CD14-positive monocyte (primary cell): ENCODE data around the gene NEMP2. TPM values are rescaled to one million over a fixed set of nuclear protein-coding genes. Genes with fewer than 3 reads are reported as not detected.

ENCODE experiments used
- DNase-seq, 3 donors: peaks; one replicate each; pipeline ENCODE4 v3.0.0-alpha.2; 2011 to 2022
- H2AFZ ChIP-seq: 2 replicates; pipeline ENCODE4 v1.6.0; 2012; ENCODE audit warnings: mild to moderate bottlenecking, low read depth, low read length, inconsistent platforms; ENCODE audit not compliant: insufficient read depth, poor library complexity, severe bottlenecking
- H3K27ac ChIP-seq, 2 donors: 1 replicate in 1 of 2; 2 replicates in 1 of 2; pipeline ENCODE4 v1.5.1; 2012 to 2013; ENCODE audit warnings: low read length in 2 of 2, control low read depth in 1 of 2, inconsistent platforms in 1 of 2, low read depth in 1 of 2, mild to moderate bottlenecking in 1 of 2
- H3K27me3 ChIP-seq, 2 donors: one replicate each; pipeline versions ENCODE4 v1.6.0 to v1.6.1; 2011 to 2013; ENCODE audit warnings: low read length in 2 of 2; ENCODE audit not compliant: control insufficient read depth in 2 of 2, insufficient read depth in 2 of 2
- H3K36me3 ChIP-seq, 2 donors: replicated peaks in 1 of 2; 1 replicate in 1 of 2; 2 replicates in 1 of 2; pipeline versions ENCODE4 v1.5.1 to v1.6.1; 2012 to 2013; ENCODE audit warnings: low read length in 2 of 2, control low read depth in 1 of 2, inconsistent platforms in 1 of 2, mild to moderate bottlenecking in 1 of 2; ENCODE audit not compliant: insufficient read depth in 2 of 2, control insufficient read depth in 1 of 2
- H3K4me1 ChIP-seq, 2 donors: 1 replicate in 1 of 2; 2 replicates in 1 of 2; pipeline versions ENCODE4 v1.5.1 to v1.6.1; 2012 to 2013; ENCODE audit warnings: low read length in 2 of 2, control low read depth in 1 of 2, inconsistent platforms in 1 of 2, mild to moderate bottlenecking in 1 of 2, moderate library complexity in 1 of 2; ENCODE audit not compliant: insufficient read depth in 2 of 2, control insufficient read depth in 1 of 2
- H3K4me2 ChIP-seq: replicated peaks from 2 replicates; pipeline ENCODE3; 2012; ENCODE audit warnings: low read length, moderate library complexity, mild to moderate bottlenecking; ENCODE audit not compliant: poor library complexity, severe bottlenecking; ENCODE audit errors: extremely low read depth
- H3K4me3 ChIP-seq, 3 experiments: fragments of 200-600 bp in 1 of 3; sonication (generic) in 1 of 3; replicated peaks in 1 of 3; 1 replicate in 2 of 3; 2 replicates in 1 of 3; pipeline ENCODE4 v1.5.1; 2011 to 2013; ENCODE audit warnings: low read length in 3 of 3, mild to moderate bottlenecking in 3 of 3, control low read depth in 2 of 3, low read depth in 2 of 3, inconsistent platforms in 1 of 3, moderate library complexity in 1 of 3
- H3K79me2 ChIP-seq: 2 replicates; pipeline ENCODE4 v1.6.0; 2012; ENCODE audit warnings: mild to moderate bottlenecking, control low read depth, inconsistent platforms, low read length, moderate library complexity; ENCODE audit not compliant: insufficient read depth
- H3K9ac ChIP-seq: 2 replicates; pipeline ENCODE4 v1.6.0; 2017; ENCODE audit warnings: low read length, mild to moderate bottlenecking; ENCODE audit not compliant: insufficient read depth, poor library complexity, severe bottlenecking
- H3K9me3 ChIP-seq, 2 donors: replicated peaks in 1 of 2; 1 replicate in 1 of 2; 2 replicates in 1 of 2; pipeline versions ENCODE4 v1.5.1 to v1.6.1; 2012 to 2013; ENCODE audit warnings: low read length in 2 of 2, control low read depth in 1 of 2; ENCODE audit not compliant: control insufficient read depth in 1 of 2, insufficient read depth in 1 of 2
- H4K20me1 ChIP-seq: 2 replicates; pipeline ENCODE4 v1.6.0; 2012; ENCODE audit warnings: mild to moderate bottlenecking, low read length, control low read depth, moderate library complexity; ENCODE audit not compliant: insufficient read depth
- H3K27ac Mint-ChIP-seq, 7 donors: one replicate each; pipeline ENCODE4 v1.8.0; 2020; ENCODE audit warnings: mild to moderate bottlenecking in 7 of 7, mixed read lengths in 7 of 7, moderate library complexity in 6 of 7, inconsistent platforms in 2 of 7
- H3K27me3 Mint-ChIP-seq, 3 donors: one replicate each; pipeline ENCODE4 v1.8.0; 2021 to 2022; ENCODE audit warnings: low read depth in 3 of 3, mild to moderate bottlenecking in 3 of 3, mixed read lengths in 3 of 3, moderate library complexity in 3 of 3, inconsistent platforms in 1 of 3
- H3K36me3 Mint-ChIP-seq, 2 donors: one replicate each; pipeline ENCODE4 v1.8.0; 2020; ENCODE audit warnings: mixed read lengths in 2 of 2, inconsistent platforms in 1 of 2, mild to moderate bottlenecking in 1 of 2
- H3K4me1 Mint-ChIP-seq: one replicate; pipeline ENCODE4 v1.8.0; 2020; ENCODE audit warnings: mild to moderate bottlenecking, mixed read lengths
- H3K4me3 Mint-ChIP-seq, 2 donors: one replicate each; pipeline ENCODE4 v1.8.0; 2020; ENCODE audit warnings: mild to moderate bottlenecking in 2 of 2, mixed read lengths in 2 of 2, moderate library complexity in 1 of 2
- H3K9me3 Mint-ChIP-seq, 7 donors: one replicate each; pipeline ENCODE4 v1.8.0; 2020 to 2022; ENCODE audit warnings: mixed read lengths in 7 of 7, mild to moderate bottlenecking in 6 of 7, moderate library complexity in 6 of 7, inconsistent platforms in 2 of 7
- CTCF ChIP-seq: fragments of 200-600 bp; IDR thresholded peaks from one replicate; pipeline ENCODE4 v1.8.0; 2022; ENCODE audit warnings: antibody characterized with exemption, mild to moderate bottlenecking
- WGBS: methylation state at CpG from one replicate; pipeline ENCODE4 v1.1.5; 2013; ENCODE audit warnings: missing lambda C conversion rate; ENCODE audit not compliant: insufficient coverage; 5-methylcytosine and 5-hydroxymethylcytosine counted together
- intact Hi-C, 2 donors: fragments of 100-400 bp; cut with micrococcal nuclease; formaldehyde crosslinking; loops; one replicate each; pipeline versions ENCODE4 v1.15.0 to v1.15.1; 2023
- polyA plus RNA-seq, 3 donors: library from polyadenylated mRNA; depleted of rRNA in 1 of 3; unstranded in 2 of 3; stranded (reverse) in 1 of 3; fragments of 300-500 nt in 2 of 3; fragments of >200 nt in 1 of 3; fragmentation: Illumina TruSeq in 2 of 3; gene quantifications; 1 replicate in 2 of 3; 2 replicates in 1 of 3; pipeline ENCODE4 v1.2.3, GENCODE V29; 2012 to 2021

NEMP2 gene
- polyA plus RNA-seq, 3 donors: 0.44 to 2.5 (median 1.5) TPM

DNA sequence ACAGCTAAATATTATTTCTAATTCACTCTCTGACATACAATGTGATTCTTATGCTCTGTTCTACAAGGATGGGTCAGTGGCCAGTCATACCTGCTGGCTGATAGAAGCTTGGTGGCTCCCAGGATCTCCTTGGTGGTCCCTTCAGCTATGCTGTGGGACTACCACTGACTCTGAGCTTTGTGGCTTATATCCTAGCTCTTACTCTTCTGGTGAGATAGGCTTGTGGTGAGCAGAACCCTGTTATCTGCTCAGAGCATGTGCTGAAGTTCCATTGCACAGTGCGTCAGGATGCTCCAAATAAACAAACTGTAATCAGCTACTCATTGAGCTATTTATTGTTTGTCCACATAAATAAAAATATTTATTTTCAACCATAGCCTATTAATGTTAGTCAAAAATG lies 74.6 kb downstream of the NEMP2 start:
- DNase-seq: no peak
- Histone ChIP-seq H3K27me3 (no peaks in the 10 kb centered on the region), H2AFZ (no peak overlapping the region), H3K27ac (no peak overlapping the region), H3K9ac (no peak overlapping the region), H3K79me2 (peaks cover 11% of the 10 kb centered on the region), H3K36me3 (peaks cover 0 to 26% of the 10 kb centered on the region in 2 donors), H3K4me3 (no peak overlapping the region), H3K4me2 (no peak overlapping the region), H4K20me1 (peaks cover 38% of the 10 kb centered on the region), H3K9me3 (no peaks in the 10 kb centered on the region), H3K4me1 (no peaks in the 10 kb centered on the region)
- WGBS: no CpG with 5 or more reads among the region's 1 CpG
- peaks cover 13% of the 10 kb centered on the region for H3K4me1 Mint-ChIP-seq
- H3K4me3 Mint-ChIP-seq: no peak overlapping the region
- TF ChIP-seq CTCF: no peak
- H3K9me3 Mint-ChIP-seq: peaks cover 0 to 2% (median 0%) of the 10 kb centered on the region in 7 donors
- intact Hi-C loops: no loop called here
- no peak overlapping the region for H3K27ac Mint-ChIP-seq
- H3K27me3 Mint-ChIP-seq: no peaks in the 10 kb centered on the region
- peaks cover 27 to 29% of the 10 kb centered on the region in 2 donors for H3K36me3 Mint-ChIP-seq

DNA sequence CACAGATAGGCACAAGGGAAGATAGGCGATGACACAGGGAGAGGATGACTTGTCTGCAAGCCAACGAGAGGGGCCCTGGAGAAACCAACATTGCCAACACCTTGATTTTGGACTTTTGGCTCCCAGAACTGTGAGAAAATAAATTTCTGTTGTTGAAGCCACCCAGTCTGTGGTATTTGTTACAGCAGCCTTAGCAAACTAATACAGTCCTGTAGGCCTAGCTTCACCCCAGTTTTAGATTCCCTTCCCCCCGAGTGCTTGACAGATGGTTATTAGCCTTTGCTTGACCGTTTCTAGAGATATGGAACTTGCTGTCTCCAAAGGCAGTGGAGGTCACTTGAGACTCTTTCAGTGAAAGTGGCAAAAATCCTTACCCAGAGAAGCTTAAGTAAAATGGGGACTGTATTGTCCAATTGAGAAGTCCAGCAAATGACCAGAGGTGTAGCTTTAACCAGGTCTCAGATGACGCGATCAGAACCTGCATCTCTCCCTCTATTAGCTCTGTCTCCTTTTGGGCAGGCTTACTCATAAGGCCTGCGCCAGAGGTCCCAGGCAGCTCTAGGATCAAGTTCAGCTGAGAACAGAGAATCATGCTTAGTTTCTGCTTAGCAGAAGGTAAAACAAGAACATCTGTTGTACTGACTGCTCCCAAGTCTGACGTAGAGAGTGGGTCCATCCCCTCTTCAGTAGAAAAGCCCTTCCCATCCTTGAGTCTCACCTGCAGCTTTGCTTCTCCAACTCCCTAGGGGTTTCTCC lies 76.0 kb downstream of the NEMP2 start:
- 99% methylated on average over 8 of the region's 8 CpGs for WGBS
- peaks cover 21% of the 10 kb centered on the region for H3K79me2 ChIP-seq
- intact Hi-C loops: no loop called here
- no peak overlapping the region for H3K4me3 Mint-ChIP-seq
- H3K4me1 ChIP-seq: no peaks in the 10 kb centered on the region
- peaks cover 30% of the 10 kb centered on the region for H4K20me1 ChIP-seq
- H3K4me2 ChIP-seq: no peak overlapping the region
- peaks cover 29 to 35% of the 10 kb centered on the region in 2 donors for H3K36me3 Mint-ChIP-seq
- no peak for DNase-seq
- no peak overlapping the region for H3K4me3 ChIP-seq
- H3K27ac Mint-ChIP-seq: no peak overlapping the region
- peaks cover 0 to 33% of the 10 kb centered on the region in 2 donors for H3K36me3 ChIP-seq
- TF ChIP-seq CTCF: no peak
- H3K9me3 Mint-ChIP-seq: peaks cover 0 to 3% (median 0%) of the 10 kb centered on the region in 7 donors
- no peaks in the 10 kb centered on the region for H3K27me3 Mint-ChIP-seq
- no peaks in the 10 kb centered on the region for H3K27me3 ChIP-seq
- no peak overlapping the region for H2AFZ ChIP-seq
- H3K9ac ChIP-seq: no peak overlapping the region
- peaks cover 13% of the 10 kb centered on the region for H3K4me1 Mint-ChIP-seq
- H3K9me3 ChIP-seq: no peaks in the 10 kb centered on the region
- H3K27ac ChIP-seq: no peak overlapping the region
